ENCODE results near the gene ZNF157.

GRCh38 chrX:47384502-47384901 is 14.1 kb downstream of the ZNF157 start:
- TF ChIP-seq CTCF (conservative IDR thresholded peaks at IDR 0.05; ENCODE audit: low read length) (peak; percentile 88), EZH2phosphoT487 (IDR thresholded peaks at IDR 0.05; ENCODE audit: borderline replicate concordance, low read depth, low read length) (no peak)
